ENCODE results near the gene TBP. TPM values are rescaled to one million over a fixed set of nuclear protein-coding genes. Genes with fewer than 3 reads are reported as not detected.

Gene TBP
- total and polyA plus RNA-seq, 2 of the 13 experiments (the other 11 are each of a cell fraction or from before 2014, with no cell fraction given): 21.7 to 28.1 TPM

DNA sequence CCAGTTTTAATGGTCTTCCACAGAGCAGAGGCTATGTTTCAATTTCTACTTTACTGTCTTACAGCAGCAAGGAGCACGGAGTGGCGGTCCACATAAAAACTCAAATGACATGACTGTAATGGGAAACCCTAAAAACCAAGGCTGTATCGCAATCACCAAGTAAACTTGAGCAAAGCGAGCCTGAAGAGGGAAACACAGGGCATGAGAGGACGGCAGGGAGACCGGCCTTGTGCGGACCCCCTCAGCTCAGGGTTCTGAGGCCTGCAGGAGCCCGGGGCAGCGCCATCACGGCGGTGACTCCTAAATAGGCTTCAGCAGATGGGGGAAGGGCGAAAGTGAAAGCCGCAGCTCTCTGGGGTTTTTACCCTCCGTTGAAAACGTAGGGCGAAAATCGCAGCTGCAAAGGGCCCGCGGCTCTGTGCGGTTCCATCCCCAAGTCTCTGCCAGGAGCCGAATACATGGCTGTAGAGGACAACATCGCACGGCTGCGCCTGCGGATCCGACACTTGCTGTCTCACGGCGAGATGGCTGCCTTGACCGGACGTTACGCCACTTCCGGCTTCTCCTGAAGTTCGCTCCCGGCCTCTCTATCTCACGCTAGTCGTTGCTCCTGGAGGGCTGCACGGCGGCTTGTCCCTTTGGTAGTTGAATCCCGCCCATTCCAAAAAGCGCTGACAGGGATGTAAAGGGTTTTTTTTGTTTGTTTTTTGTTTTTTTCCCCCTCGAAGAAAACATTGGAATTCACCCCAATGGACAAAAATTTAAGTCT lies 1.2 kb upstream of the TBP start, which contains the start of gene PSMB1 (continued):
- TF ChIP-seq ZNF616 (CRISPR knock-in tag; IDR thresholded peaks at IDR 0.05; ENCODE audit: low read depth) (0 out of 2 replicates have a peak, but pooled peaks have one; percentile 45), ERF (CRISPR knock-in tag; IDR thresholded peaks at IDR 0.05) (peak; percentile 76), TCF7 (IDR thresholded peaks at IDR 0.05; ENCODE audit: low read depth) (peak; percentile 30; the same call in 1 of the 2 replicates), ZNF441 (CRISPR knock-in tag; IDR thresholded peaks at IDR 0.05; ENCODE audit: borderline replicate concordance) (no peak), ZMYM3 (CRISPR knock-in tag; IDR thresholded peaks at IDR 0.05) (no peak), ZNF83 (CRISPR knock-in tag; IDR thresholded peaks at IDR 0.05; ENCODE audit: borderline replicate concordance) (0 out of 2 replicates have a peak, but pooled peaks have one; percentile 26), ZNF644 (CRISPR knock-in tag; IDR thresholded peaks at IDR 0.05; ENCODE audit: low read depth) (no peak), ZNF574 (CRISPR knock-in tag; IDR thresholded peaks at IDR 0.05) (peak; percentile 99), ZNF337 (CRISPR knock-in tag; IDR thresholded peaks at IDR 0.05; ENCODE audit: borderline replicate concordance, low read depth) (peak; percentile 77; the same call in 1 of the 2 replicates), ZNF20 (CRISPR knock-in tag; IDR thresholded peaks at IDR 0.05) (peak; percentile 83; the same call in 1 of the 2 replicates), MIER2 (CRISPR knock-in tag; IDR thresholded peaks at IDR 0.05) (peak; percentile 24; the same call in 1 of the 2 replicates), ETV5 (CRISPR knock-in tag; IDR thresholded peaks at IDR 0.05; ENCODE audit: borderline replicate concordance) (peak; percentile 95), ZNF30 (CRISPR knock-in tag; IDR thresholded peaks at IDR 0.05) (no peak), PTBP1 (IDR thresholded peaks at IDR 0.05; ENCODE audit: low read depth, low read length, poor library complexity, severe bottlenecking) (peak; percentile 94), GMEB2 (CRISPR knock-in tag; IDR thresholded peaks at IDR 0.05; ENCODE audit: low read depth) (no peak), ZNF382 (CRISPR knock-in tag; IDR thresholded peaks at IDR 0.05; ENCODE audit: borderline replicate concordance) (no peak), MXD4 (CRISPR knock-in tag; IDR thresholded peaks at IDR 0.05) (no peak), NFE2L1 (CRISPR knock-in tag; IDR thresholded peaks at IDR 0.05; ENCODE audit: borderline replicate concordance) (peak; percentile 100)
- TF ChIP-seq, protein P1, sequence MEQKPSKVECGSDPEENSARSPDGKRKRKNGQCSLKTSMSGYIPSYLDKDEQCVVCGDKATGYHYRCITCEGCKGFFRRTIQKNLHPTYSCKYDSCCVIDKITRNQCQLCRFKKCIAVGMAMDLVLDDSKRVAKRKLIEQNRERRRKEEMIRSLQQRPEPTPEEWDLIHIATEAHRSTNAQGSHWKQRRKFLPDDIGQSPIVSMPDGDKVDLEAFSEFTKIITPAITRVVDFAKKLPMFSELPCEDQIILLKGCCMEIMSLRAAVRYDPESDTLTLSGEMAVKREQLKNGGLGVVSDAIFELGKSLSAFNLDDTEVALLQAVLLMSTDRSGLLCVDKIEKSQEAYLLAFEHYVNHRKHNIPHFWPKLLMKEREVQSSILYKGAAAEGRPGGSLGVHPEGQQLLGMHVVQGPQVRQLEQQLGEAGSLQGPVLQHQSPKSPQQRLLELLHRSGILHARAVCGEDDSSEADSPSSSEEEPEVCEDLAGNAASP (CRISPR knock-in tag; IDR thresholded peaks at IDR 0.05; ENCODE audit: borderline replicate concordance): peak; percentile 68
- TF ChIP-seq, protein P2, sequence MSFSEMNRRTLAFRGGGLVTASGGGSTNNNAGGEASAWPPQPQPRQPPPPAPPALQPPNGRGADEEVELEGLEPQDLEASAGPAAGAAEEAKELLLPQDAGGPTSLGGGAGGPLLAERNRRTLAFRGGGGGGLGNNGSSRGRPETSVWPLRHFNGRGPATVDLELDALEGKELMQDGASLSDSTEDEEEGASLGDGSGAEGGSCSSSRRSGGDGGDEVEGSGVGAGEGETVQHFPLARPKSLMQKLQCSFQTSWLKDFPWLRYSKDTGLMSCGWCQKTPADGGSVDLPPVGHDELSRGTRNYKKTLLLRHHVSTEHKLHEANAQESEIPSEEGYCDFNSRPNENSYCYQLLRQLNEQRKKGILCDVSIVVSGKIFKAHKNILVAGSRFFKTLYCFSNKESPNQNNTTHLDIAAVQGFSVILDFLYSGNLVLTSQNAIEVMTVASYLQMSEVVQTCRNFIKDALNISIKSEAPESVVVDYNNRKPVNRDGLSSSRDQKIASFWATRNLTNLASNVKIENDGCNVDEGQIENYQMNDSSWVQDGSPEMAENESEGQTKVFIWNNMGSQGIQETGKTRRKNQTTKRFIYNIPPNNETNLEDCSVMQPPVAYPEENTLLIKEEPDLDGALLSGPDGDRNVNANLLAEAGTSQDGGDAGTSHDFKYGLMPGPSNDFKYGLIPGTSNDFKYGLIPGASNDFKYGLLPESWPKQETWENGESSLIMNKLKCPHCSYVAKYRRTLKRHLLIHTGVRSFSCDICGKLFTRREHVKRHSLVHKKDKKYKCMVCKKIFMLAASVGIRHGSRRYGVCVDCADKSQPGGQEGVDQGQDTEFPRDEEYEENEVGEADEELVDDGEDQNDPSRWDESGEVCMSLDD (CRISPR knock-in tag; IDR thresholded peaks at IDR 0.05; ENCODE audit: borderline replicate concordance): peak; percentile 67; the same call in 1 of the 2 replicates

Measured in HepG2 (cell line).